ENCODE data around the gene STON2. TPM values are rescaled to one million over a fixed set of nuclear protein-coding genes. Genes with fewer than 3 reads are reported as not detected.
A peak's percentile ranks its signal among the peaks of the same experiment; 100 is the strongest.

STON2 gene
- total and polyA plus RNA-seq, 2 of the 8 experiments (the other 6 are each of a cell fraction or from before 2014, with no cell fraction given) = 8.9 to 50.0 TPM

- WGBS, 2 experiments (ENCODE audit: extremely low coverage in 1 of 2, insufficient coverage in 1 of 2, insufficient read length in 1 of 2, insufficient replicate concordance in 2 of 2, low coverage in 1 of 2, low lambda C conversion rate in 2 of 2, missing lambda C conversion rate in 1 of 2) = 71% methylated on average over 6 of the region's 6 CpGs; no CpG with 5 or more reads in 1 of the 2 experiments
- H2AK5ac ChIP-seq (ENCODE audit: low read depth, low read length) = no peak overlapping the region
- 0 out of 2 replicates have a peak overlapping the region, but pooled peaks have one; percentile 90 for H2AFZ ChIP-seq (ENCODE audit: low read length)
- H3K9ac ChIP-seq (replicated peaks in 1 of 4; ENCODE audit: extremely low read depth in 1 of 4, low read depth in 3 of 4, low read length in 3 of 4) = no peak overlapping the region; a peak in 1 of 7 replicates
- no peaks in the 10 kb centered on the region for H3K36me3 ChIP-seq (ENCODE audit: control insufficient read depth in 2 of 4, insufficient read depth in 4 of 4, low read length in 3 of 4)
- H3K23me2 ChIP-seq (ENCODE audit: low read depth, low read length) = no peaks in the 10 kb centered on the region
- H3K79me2 ChIP-seq (ENCODE audit: control insufficient read depth in 1 of 2, insufficient read depth in 2 of 2, low read length in 2 of 2) = no peaks in the 10 kb centered on the region
- H3K4me3 ChIP-seq (ENCODE audit: extremely low read depth in 1 of 4, insufficient read depth in 2 of 4, low read depth in 3 of 4, low read length in 4 of 4) = no peak overlapping the region
- H3K18ac ChIP-seq (ENCODE audit: extremely low read depth, low read length) = peak overlapping the region; percentile 53; the same call in 1 of the 2 replicates
- H3K4ac ChIP-seq (replicated peaks; ENCODE audit: insufficient read length, low read depth, low read length) = no peak overlapping the region
- ChIA-PET CTCF (ENCODE audit: partially characterized antibody) (interaction anchor here (0.6 to 12.9 kb wide), 17 partner anchors 9 to 285 kb away, joined by 3 to 426 read pairs (median 4); partner anchors contain the start of gene GTF2A1), POLR2A (ENCODE audit: partially characterized antibody) (interaction anchor here (0.7 to 1.9 kb wide), 6 partner anchors 179 to 231 kb away, joined by 3 to 5 read pairs (median 4); no protein-coding TSS in a partner anchor)
- no peak overlapping the region for H3K14ac ChIP-seq (ENCODE audit: insufficient read length)
- H3K4me2 ChIP-seq (ENCODE audit: insufficient read depth in 1 of 2, low read depth in 2 of 2, low read length in 2 of 2) = no peak overlapping the region
- H3K9me3 ChIP-seq (ENCODE audit: insufficient read depth in 2 of 2, low read depth in 1 of 2, low read length in 1 of 2) = no peaks in the 10 kb centered on the region
- H2BK120ac ChIP-seq (replicated peaks; ENCODE audit: low read depth, low read length) = no peak overlapping the region
- H4K91ac ChIP-seq (replicated peaks; ENCODE audit: insufficient read length, low read length) = no peak overlapping the region
- H3K27ac ChIP-seq (ENCODE audit: low read depth, low read length) = no peak overlapping the region
- no peaks in the 10 kb centered on the region; a peak in 1 of 7 replicates for H3K27me3 ChIP-seq (replicated peaks in 1 of 4; ENCODE audit: control insufficient read depth in 3 of 4, extremely low read depth in 1 of 4, insufficient read depth in 3 of 4, low read length in 3 of 4)
- H4K8ac ChIP-seq (ENCODE audit: extremely low read depth, insufficient read depth, low read length) = no peak overlapping the region
- no peak overlapping the region for H4K5ac ChIP-seq (ENCODE audit: insufficient read length, low read depth, low read length)
- no peak overlapping the region for H3K56ac ChIP-seq (replicated peaks; ENCODE audit: insufficient read length, low read depth, low read length)
- no peaks in the 10 kb centered on the region for H4K20me1 ChIP-seq (replicated peaks in 1 of 2; ENCODE audit: control insufficient read depth in 1 of 2, insufficient read depth in 2 of 2, low read length in 2 of 2)
- no peak for DNase-seq (ENCODE audit: low read depth in 1 of 2, low spot score in 2 of 2)
- H3K4me1 ChIP-seq (replicated peaks in 1 of 4; ENCODE audit: control insufficient read depth in 3 of 4, insufficient read depth in 4 of 4, low read length in 3 of 4) = peaks cover 0 to 10% (median 7%) of the 10 kb centered on the region in 4 experiments; a peak in 4 of 7 replicates
- H2BK15ac ChIP-seq (ENCODE audit: low read length) = no peak overlapping the region
- no peak overlapping the region for H2BK5ac ChIP-seq (ENCODE audit: low read depth, low read length)
- no peak overlapping the region; the same call in 1 of the 2 replicates for H2BK20ac ChIP-seq (ENCODE audit: low read length)
- FAIRE-seq = no peak
- 0 out of 2 replicates have a peak overlapping the region, but pooled peaks have one; percentile 27 for H2BK12ac ChIP-seq (ENCODE audit: low read depth, low read length)
- H3K79me1 ChIP-seq (ENCODE audit: low read depth, low read length) = no peaks in the 10 kb centered on the region
- no peak overlapping the region for H3K23ac ChIP-seq (ENCODE audit: insufficient read length)
- TF ChIP-seq KDM5A (IDR thresholded peaks at IDR 0.05; ENCODE audit: low read length) = no peak
These were observed 49.5 kb upstream of the STON2 start for GRCh38 chr14:81449576-81449975.

All from H1 (cell line).